ENCODE measurements around the gene STX18.

DNA sequence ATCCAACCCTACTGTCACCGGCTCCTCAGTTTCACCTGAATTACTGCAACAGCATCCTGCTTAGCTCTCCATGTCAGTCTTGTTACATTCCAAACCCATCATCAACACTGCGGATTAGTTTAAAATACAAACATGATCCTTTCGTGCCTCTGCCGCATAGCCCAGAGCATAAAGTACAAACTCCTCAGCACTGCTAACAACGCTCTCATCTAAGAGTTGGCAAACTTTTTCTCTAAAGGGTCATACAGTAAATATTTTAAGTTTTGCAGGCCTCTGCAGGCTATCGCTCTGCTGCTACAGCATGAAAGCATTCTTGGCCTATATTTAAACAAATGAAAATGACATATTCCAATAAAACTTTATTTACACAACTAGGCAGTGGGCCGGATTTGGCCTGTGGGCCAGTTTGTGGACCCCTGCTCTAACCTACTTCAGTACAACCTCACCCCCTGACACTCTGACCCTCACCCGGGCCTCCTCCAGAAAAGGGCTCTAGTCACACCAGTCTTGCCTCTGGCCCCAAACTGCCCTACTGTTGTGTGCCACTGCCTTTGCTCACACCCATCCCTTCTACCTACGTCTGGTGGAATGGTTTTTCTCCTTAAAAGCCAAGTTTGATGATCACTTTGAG lies 7.2 kb downstream of the STX18 start:
- TF ChIP-seq, protein P1, sequence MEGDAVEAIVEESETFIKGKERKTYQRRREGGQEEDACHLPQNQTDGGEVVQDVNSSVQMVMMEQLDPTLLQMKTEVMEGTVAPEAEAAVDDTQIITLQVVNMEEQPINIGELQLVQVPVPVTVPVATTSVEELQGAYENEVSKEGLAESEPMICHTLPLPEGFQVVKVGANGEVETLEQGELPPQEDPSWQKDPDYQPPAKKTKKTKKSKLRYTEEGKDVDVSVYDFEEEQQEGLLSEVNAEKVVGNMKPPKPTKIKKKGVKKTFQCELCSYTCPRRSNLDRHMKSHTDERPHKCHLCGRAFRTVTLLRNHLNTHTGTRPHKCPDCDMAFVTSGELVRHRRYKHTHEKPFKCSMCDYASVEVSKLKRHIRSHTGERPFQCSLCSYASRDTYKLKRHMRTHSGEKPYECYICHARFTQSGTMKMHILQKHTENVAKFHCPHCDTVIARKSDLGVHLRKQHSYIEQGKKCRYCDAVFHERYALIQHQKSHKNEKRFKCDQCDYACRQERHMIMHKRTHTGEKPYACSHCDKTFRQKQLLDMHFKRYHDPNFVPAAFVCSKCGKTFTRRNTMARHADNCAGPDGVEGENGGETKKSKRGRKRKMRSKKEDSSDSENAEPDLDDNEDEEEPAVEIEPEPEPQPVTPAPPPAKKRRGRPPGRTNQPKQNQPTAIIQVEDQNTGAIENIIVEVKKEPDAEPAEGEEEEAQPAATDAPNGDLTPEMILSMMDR (IDR thresholded peaks at IDR 0.05), result no peak
- TF ChIP-seq POLR2A (IDR thresholded peaks at IDR 0.05), result no peak

All from thyroid gland (tissue), 4 donors.